ENCODE measurements around the gene ZNF19. TPM values are rescaled to one million over a fixed set of nuclear protein-coding genes. Genes with fewer than 3 reads are reported as not detected.
"Not testable (repeated sequence)": the region's sequence is repeated elsewhere in the genome, so short reads cannot be mapped to it uniquely, and the experiment has no call there.

Gene ZNF19
- 2.2 and 3.8 TPM in 2 replicates for total RNA-seq
- 2.2 TPM for polyA plus RNA-seq (2012)

DNA sequence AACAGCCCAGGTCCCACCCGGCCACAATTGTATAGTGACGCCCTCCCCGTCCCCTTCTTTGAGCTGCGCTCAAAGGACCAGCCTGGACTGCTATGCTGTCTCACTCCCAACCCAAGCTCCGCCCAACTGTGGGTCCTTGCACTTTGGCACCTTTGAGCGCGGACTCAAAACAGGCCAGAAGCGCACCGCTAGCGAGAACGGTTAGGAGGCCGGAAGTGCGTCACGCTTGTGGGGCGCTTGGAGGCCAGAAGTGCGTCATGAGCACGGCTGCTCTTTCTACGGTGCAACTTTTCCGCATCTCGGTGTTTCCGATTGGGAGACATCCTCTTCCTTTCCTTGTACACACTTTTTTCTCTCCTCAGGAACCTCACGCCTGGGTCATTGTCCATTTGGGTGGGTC lies at the start of gene ZNF19:
Gene ZNF19, minus strand, starts transcription at position 203 of the 400 bp plus-strand sequence. CDS start 7,210 bp downstream, outside the sequence.
- DNase-seq (ENCODE audit: low read depth), result no peak

DNA sequence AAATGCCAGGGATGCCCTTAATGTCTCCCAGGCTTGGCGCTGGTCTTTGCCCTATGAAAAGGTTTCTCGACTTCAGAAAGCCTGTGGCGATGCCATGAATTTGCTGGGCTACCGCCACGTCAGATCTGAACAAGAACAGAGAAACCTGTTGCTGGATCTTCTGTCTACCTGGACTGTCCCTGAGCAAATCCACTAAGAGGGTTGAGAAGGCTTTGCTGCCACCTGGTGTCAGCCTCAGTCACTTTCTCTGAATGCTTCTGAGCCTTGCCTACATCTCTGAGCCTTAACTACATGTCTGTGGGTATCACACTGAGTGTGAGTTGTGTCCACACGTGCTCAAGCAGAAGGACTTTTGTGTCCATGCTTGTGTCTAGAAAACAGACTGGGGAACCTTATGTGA lies 48.5 kb upstream of the ZNF19 start:
- DNase-seq (ENCODE audit: low read depth), result peak; percentile 45

- no peak for DNase-seq (ENCODE audit: low read depth)
These were observed 47.8 kb upstream of the ZNF19 start for GRCh38 chr16:71536752-71537499.

DNA sequence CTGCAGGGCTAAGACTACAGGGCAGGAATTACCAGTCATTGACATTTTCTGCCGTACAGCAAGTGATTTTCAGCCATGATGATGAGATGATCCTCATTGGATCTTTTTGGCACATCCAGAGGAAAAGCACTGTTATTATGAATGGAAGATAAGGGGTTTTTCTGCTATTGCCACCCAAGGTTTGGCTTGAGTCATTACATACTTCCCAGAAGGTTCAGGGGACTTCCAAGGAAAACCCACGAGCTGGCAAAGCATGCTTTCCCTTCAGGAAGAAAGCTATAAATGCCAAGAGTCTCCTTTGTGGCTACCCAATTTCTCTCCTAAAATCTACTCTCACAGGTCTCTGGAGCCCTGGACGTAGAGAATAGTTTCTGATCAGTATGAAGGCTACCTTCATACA lies 43.2 kb upstream of the ZNF19 start:
- no peak for DNase-seq (ENCODE audit: low read depth)

- peak; percentile 9 for DNase-seq (ENCODE audit: low read depth)
These were observed 39.7 kb upstream of the ZNF19 start for GRCh38 chr16:71528863-71529262.

DNA sequence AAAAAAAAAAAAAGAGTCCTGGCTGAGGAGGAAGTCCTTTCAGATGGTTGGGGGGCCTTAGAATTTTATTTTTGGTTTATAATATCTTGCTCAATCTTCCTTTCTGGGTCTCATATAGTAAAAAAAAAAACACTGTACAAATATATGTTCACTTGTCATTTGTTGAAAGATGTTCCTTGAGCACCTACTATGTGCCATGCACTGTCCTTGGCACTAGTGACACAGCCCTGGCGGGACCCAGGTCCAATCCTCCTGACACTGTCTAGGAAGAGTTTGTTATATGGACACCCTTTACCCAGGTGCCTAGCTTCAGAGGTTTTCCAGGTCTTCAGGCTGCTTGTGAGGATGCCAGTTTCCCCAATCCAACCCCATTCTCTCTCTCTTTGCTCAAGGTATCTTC lies 39.1 kb upstream of the ZNF19 start:
- no peak for DNase-seq (ENCODE audit: low read depth)

DNA sequence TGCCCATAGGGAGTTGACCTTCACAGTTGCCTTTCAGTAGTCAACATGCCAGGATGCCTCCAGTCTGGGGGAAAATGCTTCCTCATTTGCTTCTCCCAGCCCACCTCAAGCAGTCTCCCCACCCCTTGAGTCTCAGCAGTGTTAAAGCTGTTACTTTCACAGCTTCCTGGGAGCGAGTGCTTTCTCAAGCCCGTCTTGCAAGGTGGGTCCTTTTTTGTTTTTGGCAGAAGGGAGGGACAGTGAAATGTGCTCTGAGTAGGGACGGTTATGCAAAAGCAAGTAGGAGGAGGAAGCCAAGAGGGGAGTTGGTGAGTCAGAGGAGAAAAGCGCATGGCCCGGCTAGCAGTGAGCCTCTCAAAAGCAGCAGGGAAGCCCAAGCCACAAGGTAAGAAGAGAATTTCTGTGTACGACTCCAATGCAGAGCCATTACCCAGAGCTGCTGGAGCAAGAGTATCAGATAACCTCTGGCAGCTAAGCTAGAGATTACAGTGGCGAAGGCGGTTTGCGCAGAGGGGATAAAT lies 37.0 kb upstream of the ZNF19 start, which contains the start of gene CHST4:
Gene CHST4, plus strand, starts transcription at position 316 of the 521 bp plus-strand sequence. CDS start 10,252 bp downstream, outside the sequence.
- peak; percentile 67 for DNase-seq (ENCODE audit: low read depth)

DNA sequence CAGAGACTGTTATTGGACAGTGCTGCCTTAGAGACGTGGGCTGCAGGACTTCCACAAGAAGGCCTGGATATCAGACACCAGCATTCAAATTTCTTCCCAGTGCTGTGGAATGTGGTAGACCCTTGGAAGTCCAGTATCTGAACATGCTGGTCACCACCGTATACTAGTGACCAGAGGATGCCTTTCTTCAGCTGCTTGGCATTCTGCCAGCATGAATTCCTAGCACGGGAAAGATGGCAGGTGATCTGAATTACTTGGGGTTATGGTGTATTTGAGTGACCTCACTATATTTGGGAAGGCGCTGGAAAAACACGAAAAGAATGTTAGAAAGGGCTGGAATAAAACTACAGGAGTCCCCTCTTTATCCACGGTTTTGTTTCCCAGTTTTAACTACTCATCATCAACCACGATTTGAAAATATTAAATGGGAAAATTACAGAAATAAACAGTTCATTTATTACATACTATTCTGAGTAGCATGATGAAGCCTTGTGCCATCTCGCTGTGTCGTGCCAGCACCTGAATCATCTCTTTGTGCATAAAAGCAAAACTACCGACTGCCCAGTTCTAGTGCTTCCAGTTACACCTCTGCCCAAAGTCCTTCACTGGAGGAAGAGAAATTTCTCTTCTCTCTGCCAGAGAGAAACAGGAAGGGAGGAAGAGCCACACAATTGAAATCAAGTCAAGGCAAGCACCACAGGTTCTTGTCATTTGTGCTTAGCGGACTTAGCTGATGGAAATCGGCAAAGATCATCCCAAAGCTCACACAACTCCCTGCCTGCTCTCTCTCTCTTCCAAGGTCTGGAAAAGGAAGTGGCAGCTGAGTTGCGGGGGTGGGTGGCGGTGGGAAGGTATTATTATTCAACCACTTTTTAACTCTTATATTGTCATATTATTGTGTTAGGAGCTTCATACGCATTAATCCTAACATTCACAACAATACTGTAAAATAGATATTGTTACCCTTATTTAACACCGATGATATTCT lies 35.7 kb upstream of the ZNF19 start:
- DNase-seq (ENCODE audit: low read depth), result peak; percentile 35

DNA sequence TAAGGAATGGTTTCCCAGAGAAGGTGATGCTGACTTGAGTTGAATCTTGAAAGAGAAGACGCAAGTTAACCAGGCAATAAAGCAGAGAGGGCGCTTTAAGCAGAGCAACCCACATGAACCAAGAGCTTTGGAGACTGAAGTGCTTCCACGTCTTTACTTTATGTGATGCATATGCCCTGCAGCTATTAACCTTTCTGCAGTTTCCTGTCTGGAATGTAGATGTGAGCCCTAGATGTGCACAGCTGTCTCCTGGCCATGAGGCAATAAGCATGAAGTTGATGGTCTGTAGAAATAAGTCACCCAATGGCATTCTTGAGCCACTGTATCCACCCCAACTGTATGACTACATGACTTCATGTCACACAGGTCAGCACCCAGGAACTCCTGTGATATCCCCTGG lies 31.4 kb upstream of the ZNF19 start:
- no peak for DNase-seq (ENCODE audit: low read depth)

DNA sequence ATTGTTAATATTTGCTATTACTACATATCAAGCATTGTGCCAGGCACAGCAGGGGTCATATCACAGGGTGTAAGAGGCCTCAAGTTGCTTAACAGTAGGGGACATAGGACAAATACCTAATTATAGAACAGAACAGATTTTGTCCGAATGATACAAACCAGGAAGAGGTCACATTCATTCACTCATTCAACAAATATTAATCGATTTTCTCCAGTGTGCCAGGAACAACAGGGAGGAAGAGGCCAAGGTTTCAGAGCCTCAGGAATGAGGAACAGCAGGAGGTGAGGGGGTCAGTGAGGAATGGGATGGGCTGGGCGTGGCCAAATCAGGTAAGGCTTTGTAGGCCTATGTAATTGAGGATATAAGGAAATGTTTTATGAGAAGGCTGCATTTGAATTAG lies 25.9 kb upstream of the ZNF19 start:
- DNase-seq (ENCODE audit: low read depth), result no peak

DNA sequence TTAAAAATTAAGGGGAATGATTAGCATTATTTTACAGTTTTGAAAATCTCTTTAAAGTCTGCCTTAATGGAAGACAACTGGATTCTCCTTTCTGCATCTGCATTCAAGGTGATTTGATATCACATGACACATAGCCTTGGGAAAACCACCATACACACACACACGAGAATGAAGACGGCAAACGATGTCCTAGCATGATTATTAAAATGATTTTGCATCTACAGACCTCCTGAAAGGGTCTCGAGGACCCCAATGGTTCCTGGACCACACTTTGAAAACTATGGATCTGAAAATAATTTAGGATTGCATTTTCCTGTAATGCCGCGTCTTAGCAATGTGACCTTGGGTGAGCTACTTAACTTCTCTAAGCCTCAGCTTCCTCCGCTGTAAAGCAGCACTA lies 25.4 kb upstream of the ZNF19 start:
- no peak for DNase-seq (ENCODE audit: low read depth)

GRCh38 chr16:71513302-71513701 lies 24.2 kb upstream of the ZNF19 start:
- no peak for DNase-seq (ENCODE audit: low read depth)

DNA sequence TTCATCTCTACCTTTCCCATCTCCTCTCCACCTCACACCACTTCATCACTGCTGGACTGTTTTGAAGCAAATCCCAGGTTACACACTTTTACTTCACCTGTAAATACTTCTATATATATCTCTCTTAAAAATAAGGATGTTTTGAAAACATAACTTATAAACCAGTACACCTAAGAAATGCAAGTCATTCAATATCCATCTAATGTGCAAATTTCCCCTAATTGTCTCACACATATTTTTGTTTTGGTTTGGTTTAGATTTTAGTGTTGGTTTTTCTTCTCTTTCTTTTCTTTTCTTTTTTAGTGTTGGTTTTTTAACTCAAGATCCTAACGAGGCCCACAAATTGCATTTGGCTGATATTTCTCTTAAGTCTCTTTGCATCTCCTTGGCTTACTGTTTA lies 17.9 kb upstream of the ZNF19 start:
- no peak for DNase-seq (ENCODE audit: low read depth)

GRCh38 chr16:71504901-71505300 lies 15.8 kb upstream of the ZNF19 start:
- no peak for DNase-seq (ENCODE audit: low read depth)

DNA sequence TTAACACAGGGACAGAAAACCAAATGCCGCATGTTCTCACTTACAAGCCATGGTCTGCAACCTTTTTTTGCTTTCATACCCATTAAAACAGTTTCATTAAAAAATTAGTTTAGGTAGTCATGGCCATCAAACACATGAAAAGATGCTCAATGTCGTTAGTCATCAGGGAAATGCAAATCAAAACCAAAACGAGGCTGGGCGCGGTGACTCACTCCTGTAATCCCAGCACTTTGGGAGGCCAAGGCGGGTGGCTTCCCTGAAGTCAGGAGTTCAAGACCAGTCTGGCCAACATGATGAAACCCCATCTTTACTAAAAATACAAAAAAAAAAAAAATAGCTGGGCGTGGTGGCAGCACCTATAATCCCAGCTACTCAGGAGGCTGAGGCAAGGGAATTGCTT lies 14.9 kb upstream of the ZNF19 start:
- DNase-seq (ENCODE audit: low read depth), result not testable (repeated sequence)

GRCh38 chr16:71501547-71501946 lies 12.4 kb upstream of the ZNF19 start:
- DNase-seq (ENCODE audit: low read depth), result no peak

- DNase-seq (ENCODE audit: low read depth), result no peak
These were observed 11.8 kb upstream of the ZNF19 start for GRCh38 chr16:71500964-71501363.

DNA sequence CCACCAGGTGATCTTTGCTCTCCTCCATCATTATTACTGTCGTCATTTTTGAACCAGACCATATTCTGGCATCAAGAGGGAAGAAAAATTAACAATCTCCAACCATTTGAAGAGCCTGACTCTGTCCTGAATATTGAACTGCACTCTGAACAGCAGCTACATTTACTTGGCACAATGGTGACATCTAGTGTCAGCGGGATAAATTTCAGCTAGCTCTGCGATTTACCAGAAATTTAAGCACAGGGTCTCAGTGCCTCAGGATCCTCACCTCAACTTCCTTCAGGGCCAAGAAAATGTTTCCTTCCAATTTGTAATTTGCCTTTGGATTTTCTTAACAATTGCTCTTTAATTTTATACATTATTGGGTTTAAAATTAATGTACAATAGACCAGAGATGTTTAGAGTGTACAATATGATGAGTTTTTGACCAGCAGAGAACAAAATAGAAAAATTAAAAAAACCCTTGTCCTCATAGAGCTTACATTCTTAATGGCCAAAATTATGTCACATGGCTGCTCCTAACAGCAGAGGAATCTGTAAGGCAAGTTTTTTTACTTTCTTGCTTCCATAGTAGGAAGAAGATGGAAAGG lies 10.7 kb upstream of the ZNF19 start:
- peak; percentile 67 for DNase-seq (ENCODE audit: low read depth)

GRCh38 chr16:71498031-71498430 lies 8.9 kb upstream of the ZNF19 start:
- no peak for DNase-seq (ENCODE audit: low read depth)

- DNase-seq (ENCODE audit: low read depth), result no peak
These were observed 4.1 kb upstream of the ZNF19 start for GRCh38 chr16:71493213-71493612.

DNA sequence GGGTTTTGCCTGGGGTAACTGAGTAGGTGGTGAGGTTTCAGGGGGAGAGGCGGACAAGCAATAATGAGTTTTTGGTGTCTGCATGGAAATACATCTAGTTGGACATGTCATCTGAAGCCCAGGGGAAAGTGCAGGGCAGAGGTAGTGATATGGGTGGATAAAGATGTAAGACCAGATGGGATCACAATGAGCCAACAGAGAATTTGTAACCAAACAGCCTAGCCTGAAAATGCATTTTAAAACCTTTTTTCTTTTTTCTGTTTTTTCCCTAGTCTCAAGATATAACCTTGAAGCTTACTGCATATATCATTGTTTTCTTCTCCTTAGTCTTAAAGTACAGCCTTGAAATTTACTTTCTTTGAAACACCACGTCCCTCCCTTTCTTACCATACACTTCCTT lies 3.7 kb upstream of the ZNF19 start:
- DNase-seq (ENCODE audit: low read depth), result no peak
